GM03348 (cell line): ENCODE data around the gene AJM1.
"Not testable (repeated sequence)": the region's sequence is repeated elsewhere in the genome, so short reads cannot be mapped to it uniquely, and the experiment has no call there.

Source experiments
- DNase-seq: peaks from one replicate; pipeline ENCODE4 v3.0.0; 2012; ENCODE audit warnings: low spot score

The AJM1 gene

GRCh38 chr9:136842380-136842948 lies at the start of gene AJM1:
AJM1 (plus strand) TSS chr9:136842478; CDS start chr9:136844415, 1,937 bp downstream.
- peak; percentile 87 for DNase-seq

- no peak for DNase-seq
Measured at GRCh38 chr9:136793086-136793946, 49.0 kb upstream of the AJM1 start.

GRCh38 chr9:136794281-136794999 lies 47.8 kb upstream of the AJM1 start:
- DNase-seq, result no peak

GRCh38 chr9:136795000-136795348 lies 47.3 kb upstream of the AJM1 start:
- DNase-seq, result no peak

- DNase-seq, result no peak
Measured at GRCh38 chr9:136796238-136796774, 46.0 kb upstream of the AJM1 start, which contains the start of gene CCDC183. CCDC183 (plus strand) TSS chr9:136796338; CDS start chr9:136796398, 60 bp downstream.

GRCh38 chr9:136796775-136797347 lies 45.4 kb upstream of the AJM1 start:
- DNase-seq, result not testable (repeated sequence)

- no peak for DNase-seq
Measured at GRCh38 chr9:136798708-136799078, 43.6 kb upstream of the AJM1 start.

GRCh38 chr9:136799079-136799853 lies 43.0 kb upstream of the AJM1 start:
- DNase-seq, result no peak

GRCh38 chr9:136799854-136800657 lies 42.2 kb upstream of the AJM1 start:
- DNase-seq, result peak; percentile 74

GRCh38 chr9:136802321-136802720 lies 40.0 kb upstream of the AJM1 start:
- no peak for DNase-seq

- DNase-seq, result not testable (repeated sequence)
Measured at GRCh38 chr9:136803009-136803550, 39.2 kb upstream of the AJM1 start.

GRCh38 chr9:136803551-136804508 lies 38.4 kb upstream of the AJM1 start:
- DNase-seq, result no peak

- no peak for DNase-seq
Measured at GRCh38 chr9:136804509-136805206, 37.6 kb upstream of the AJM1 start.

- DNase-seq, result no peak
Measured at GRCh38 chr9:136805207-136805740, 37.0 kb upstream of the AJM1 start.

GRCh38 chr9:136806067-136806466 lies 36.2 kb upstream of the AJM1 start:
- DNase-seq, result no peak

- no peak for DNase-seq
Measured at GRCh38 chr9:136806631-136807201, 35.6 kb upstream of the AJM1 start.

- peak; percentile 99 for DNase-seq
Measured at GRCh38 chr9:136807281-136808074, 34.8 kb upstream of the AJM1 start, which contains the start of gene RABL6. RABL6 (plus strand) TSS chr9:136807948; CDS start chr9:136808197, 249 bp downstream.
